Transverse colon (tissue), 4 donors: Measurements from ENCODE around the gene C1orf122. TPM values are rescaled to one million over a fixed set of nuclear protein-coding genes. Genes with fewer than 3 reads are reported as not detected.

Experiments
- DNase-seq: peaks from one replicate; pipeline ENCODE4 v3.0.0-alpha.2; 2019
- H3K27ac ChIP-seq, 4 donors: fragments of 200-600 bp; sonication (generic); 2 replicates each; pipeline ENCODE4 v1.5.1; 2016 to 2018; ENCODE audit warnings: inconsistent platforms in 4 of 4
- H3K27me3 ChIP-seq: fragments of 200-600 bp; sonication (generic); 2 replicates; pipeline ENCODE4 v1.5.1; 2017; ENCODE audit warnings: inconsistent platforms
- H3K36me3 ChIP-seq, 4 donors: fragments of 200-600 bp; sonication (generic); 2 replicates each; pipeline ENCODE4 v1.5.1; 2017 to 2019; ENCODE audit warnings: inconsistent platforms in 4 of 4
- H3K4me1 ChIP-seq, 4 donors: fragments of 200-600 bp; sonication (generic); 2 replicates each; pipeline ENCODE4 v1.5.1; 2017 to 2020; ENCODE audit warnings: inconsistent platforms in 4 of 4
- H3K4me3 ChIP-seq, 4 donors: fragments of 200-600 bp; sonication (generic); 1 replicate in 1 of 4; 2 replicates in 3 of 4; pipeline versions ENCODE4 v1.5.1 to v1.6.1; 2017 to 2019; ENCODE audit warnings: inconsistent platforms in 4 of 4
- H3K9me3 ChIP-seq, 2 donors: fragments of 200-600 bp; sonication (generic); 2 replicates each; pipeline ENCODE4 v1.5.1; 2017 to 2019; ENCODE audit warnings: inconsistent platforms in 2 of 2
- EP300 ChIP-seq: sonication (generic); formaldehyde crosslinking; IDR thresholded peaks from one replicate; pipeline ENCODE4 v1.6.1; 2017; ENCODE audit warnings: antibody characterized with exemption, low read depth
- POLR2A ChIP-seq: fragments of 450-650 bp; IDR thresholded peaks from one replicate; pipeline ENCODE4 v1.6.1; 2016; ENCODE audit warnings: antibody characterized with exemption, mild to moderate bottlenecking, moderate library complexity
- POLR2AphosphoS5 ChIP-seq, 3 donors: sonication (generic); formaldehyde crosslinking; IDR thresholded peaks; one replicate each; pipeline ENCODE4 v1.6.1; 2016; ENCODE audit warnings: antibody characterized with exemption in 3 of 3
- WGBS, 2 donors: methylation state at CpG; one replicate each; pipeline ENCODE4 v1.1.5; 2018; ENCODE audit warnings: low coverage in 1 of 2; 5-methylcytosine and 5-hydroxymethylcytosine counted together
- in situ Hi-C, 4 donors: fragments of 200-750 bp; cut with MboI; loops; one replicate each; pipeline versions ENCODE4 v1.15.0 to v1.15.1; 2017; ENCODE audit warnings: low sequenced_read_pairs in 3 of 4, low pct_ligation_motif_present in 1 of 4, low pct_unique_long_range_greater_than_20kb in 1 of 4
- intact Hi-C: fragments of 100-400 bp; cut with DNase I; formaldehyde crosslinking; loops from one replicate; pipeline ENCODE4 v1.15.1; 2023; ENCODE audit warnings: low total_unique reads
- total RNA-seq, 4 donors: library from RNA; depleted of rRNA; stranded (reverse); fragments of >200 nt; gene quantifications; one replicate each; pipeline ENCODE4 v1.1.0, GENCODE V29; 2016
- TF ChIP-seq, protein P1 (sequence below), 5 experiments: fragments of 200-600 bp in 3 of 5; fragments of 450-650 bp in 2 of 5; sonication (generic) in 3 of 5; IDR thresholded peaks; 1 replicate in 2 of 5; 2 replicates in 3 of 5; pipeline ENCODE4 v1.5.1; 2016 to 2017; ENCODE audit warnings: antibody characterized with exemption in 5 of 5, inconsistent platforms in 3 of 5, mild to moderate bottlenecking in 2 of 5, moderate library complexity in 1 of 5

Gene C1orf122
- total RNA-seq, 4 donors from 2014 or later: 48.9 to 71.6 (median 55.2) TPM

DNA sequence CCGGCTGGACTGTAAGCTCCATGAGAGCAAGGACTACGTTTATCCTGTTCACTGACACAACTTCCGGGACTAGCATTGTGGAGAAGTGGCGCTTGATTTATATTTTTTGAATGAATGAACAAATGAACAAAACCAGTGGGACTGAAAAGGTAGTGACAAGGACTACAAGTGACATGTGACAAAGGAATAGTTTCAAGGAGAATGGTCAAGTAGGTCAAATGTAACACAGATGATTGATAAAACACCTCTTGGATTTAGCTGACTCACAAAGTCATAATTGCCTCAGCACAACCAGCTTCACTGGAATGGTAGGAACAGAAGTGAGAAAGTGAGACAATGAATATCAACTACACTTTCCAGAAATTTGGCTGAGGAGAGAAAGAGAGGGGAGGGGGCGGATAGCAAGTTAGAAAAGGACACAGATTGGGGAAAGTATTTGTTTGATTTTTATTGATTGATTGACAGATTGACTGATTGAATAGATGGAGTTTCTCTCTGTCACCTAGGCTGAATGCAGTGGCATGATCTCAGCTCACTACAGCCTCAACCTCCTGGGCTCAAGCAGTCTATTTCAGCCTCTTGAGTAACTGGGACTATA, 37.6 kb downstream of the C1orf122 start:
- peaks cover 3 to 35% (median 16%) of the 10 kb centered on the region in 4 donors for H3K4me1 ChIP-seq
- intact Hi-C loops: no loop called here

DNA sequence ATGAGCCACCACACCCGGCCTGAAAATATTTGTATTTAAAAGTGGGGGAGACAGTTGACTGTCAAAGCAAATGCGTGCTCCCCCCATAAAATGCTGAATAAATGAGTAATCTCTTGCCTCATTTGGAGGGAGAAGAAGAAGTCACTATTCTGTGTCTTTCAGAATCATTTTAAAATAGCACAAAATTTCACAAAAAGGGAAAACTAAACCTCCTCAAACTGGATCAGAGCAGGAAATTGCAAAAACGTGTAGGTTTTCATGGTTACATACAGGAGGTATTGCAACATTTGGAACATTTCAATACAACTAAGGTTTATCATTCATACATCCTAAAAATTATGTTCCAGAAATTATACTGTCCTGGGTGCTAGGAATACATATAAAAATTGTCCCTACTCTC, 38.2 kb downstream of the C1orf122 start:
- H3K9me3 ChIP-seq: no peaks in the 10 kb centered on the region
- no peak for DNase-seq
- in situ Hi-C loops (no loop called here), intact Hi-C loops (no loop called here)
- H3K27ac ChIP-seq: peak overlapping the region in 1 of 4 donors; percentile 73
- peaks cover 0 to 1% (median 0%) of the 10 kb centered on the region in 4 donors for H3K36me3 ChIP-seq
- peaks cover 3 to 41% (median 16%) of the 10 kb centered on the region in 4 donors for H3K4me1 ChIP-seq
- H3K27me3 ChIP-seq: no peaks in the 10 kb centered on the region
- 60 to 81% methylated on average over 3 of the region's 3 CpGs for WGBS, 2 donors
- no peak for TF ChIP-seq EP300
- TF ChIP-seq, protein P1, sequence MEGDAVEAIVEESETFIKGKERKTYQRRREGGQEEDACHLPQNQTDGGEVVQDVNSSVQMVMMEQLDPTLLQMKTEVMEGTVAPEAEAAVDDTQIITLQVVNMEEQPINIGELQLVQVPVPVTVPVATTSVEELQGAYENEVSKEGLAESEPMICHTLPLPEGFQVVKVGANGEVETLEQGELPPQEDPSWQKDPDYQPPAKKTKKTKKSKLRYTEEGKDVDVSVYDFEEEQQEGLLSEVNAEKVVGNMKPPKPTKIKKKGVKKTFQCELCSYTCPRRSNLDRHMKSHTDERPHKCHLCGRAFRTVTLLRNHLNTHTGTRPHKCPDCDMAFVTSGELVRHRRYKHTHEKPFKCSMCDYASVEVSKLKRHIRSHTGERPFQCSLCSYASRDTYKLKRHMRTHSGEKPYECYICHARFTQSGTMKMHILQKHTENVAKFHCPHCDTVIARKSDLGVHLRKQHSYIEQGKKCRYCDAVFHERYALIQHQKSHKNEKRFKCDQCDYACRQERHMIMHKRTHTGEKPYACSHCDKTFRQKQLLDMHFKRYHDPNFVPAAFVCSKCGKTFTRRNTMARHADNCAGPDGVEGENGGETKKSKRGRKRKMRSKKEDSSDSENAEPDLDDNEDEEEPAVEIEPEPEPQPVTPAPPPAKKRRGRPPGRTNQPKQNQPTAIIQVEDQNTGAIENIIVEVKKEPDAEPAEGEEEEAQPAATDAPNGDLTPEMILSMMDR (IDR thresholded peaks at IDR 0.05): no peak
- no peak for TF ChIP-seq POLR2AphosphoS5 (IDR thresholded peaks at IDR 0.05)
- TF ChIP-seq POLR2A: no peak
- no peak overlapping the region for H3K4me3 ChIP-seq

More for the DNA sequence above, 37.6 kb downstream of the C1orf122 start:
- Histone ChIP-seq H3K27me3 (no peaks in the 10 kb centered on the region), H3K36me3 (peaks cover 0 to 3% (median under 1%) of the 10 kb centered on the region in 4 donors), H3K27ac (peak overlapping the region in 1 of 4 donors; percentile 73), H3K9me3 (no peaks in the 10 kb centered on the region), H3K4me3 (no peak overlapping the region)
- no peak for DNase-seq
- TF ChIP-seq POLR2A: no peak
- TF ChIP-seq, protein P1 (IDR thresholded peaks at IDR 0.05): no peak
- no peak for TF ChIP-seq EP300
- TF ChIP-seq POLR2AphosphoS5 (IDR thresholded peaks at IDR 0.05): no peak
- in situ Hi-C loops: no loop called here
- 70 to 81% methylated on average over 4 to 5 of the region's 5 CpGs for WGBS, 2 donors

DNA sequence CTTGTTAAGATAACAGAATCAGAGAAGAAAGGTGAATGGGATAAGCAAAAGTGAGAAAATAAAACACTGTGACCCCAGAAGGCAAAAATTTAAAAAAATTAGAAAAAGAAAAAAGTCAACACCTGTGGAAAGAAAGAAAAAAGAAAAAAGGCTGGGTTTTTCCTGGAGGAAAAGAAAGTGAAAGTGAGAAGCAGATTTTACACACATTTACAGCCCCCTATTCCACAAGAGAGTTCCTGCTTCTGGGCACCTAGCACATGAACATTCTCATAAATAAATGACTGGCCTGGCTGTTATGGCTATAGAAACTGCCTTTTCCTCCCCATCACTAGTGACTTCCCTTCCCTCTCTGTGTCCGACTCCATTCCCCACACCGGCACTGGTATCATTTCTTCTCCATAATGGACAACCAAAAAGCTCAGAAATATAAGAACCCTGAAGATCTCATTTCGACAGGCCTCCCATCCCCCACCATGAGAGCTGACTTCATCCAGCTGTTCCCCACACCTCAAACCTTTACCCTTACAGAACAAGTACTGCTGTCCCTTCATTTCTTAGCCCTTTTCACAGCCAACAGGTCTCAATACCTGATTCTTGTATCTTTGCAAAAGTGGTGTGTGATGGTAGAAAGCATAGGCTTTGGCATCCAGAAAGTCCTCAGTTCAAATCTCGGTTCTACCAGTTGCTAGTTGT, 39.2 kb downstream of the C1orf122 start:
- peak overlapping the region; percentile 57 to 73 (median 60) for H3K27ac ChIP-seq
- 22 to 55% methylated on average over 4 of the region's 4 CpGs for WGBS, 2 donors
- no peak for DNase-seq

DNA sequence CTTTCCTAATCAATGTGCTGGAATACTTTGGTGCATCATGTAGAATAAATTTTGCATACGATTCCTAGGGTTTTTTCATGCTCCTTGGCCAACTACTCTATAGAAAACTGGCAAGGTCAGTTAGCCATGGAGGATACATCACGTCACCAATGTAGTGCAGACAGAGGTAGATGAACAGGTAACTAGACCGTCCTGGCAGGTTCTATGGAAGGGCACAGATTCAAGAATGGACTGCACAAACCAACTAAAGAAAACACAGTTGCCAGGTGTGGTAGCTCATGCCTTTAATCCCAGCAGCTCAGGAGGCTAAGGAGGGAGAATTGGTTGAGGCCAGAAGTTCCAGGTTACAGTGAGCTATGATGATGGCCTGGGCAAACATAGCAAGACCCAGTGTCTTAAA, 41.9 kb downstream of the C1orf122 start:
- 95 to 98% methylated on average over 3 of the region's 3 CpGs for WGBS, 2 donors

More for the DNA sequence above, 39.2 kb downstream of the C1orf122 start:
- H3K36me3 ChIP-seq: no peaks in the 10 kb centered on the region
- intact Hi-C loops (no loop called here), in situ Hi-C loops (no loop called here)
- peaks cover 3 to 51% (median 16%) of the 10 kb centered on the region in 4 donors for H3K4me1 ChIP-seq
- peak overlapping the region in 1 of 4 donors; percentile 14 for H3K4me3 ChIP-seq
- TF ChIP-seq POLR2AphosphoS5 (IDR thresholded peaks at IDR 0.05): no peak
- H3K27me3 ChIP-seq: no peaks in the 10 kb centered on the region
- no peaks in the 10 kb centered on the region for H3K9me3 ChIP-seq

More for the DNA sequence above, 41.9 kb downstream of the C1orf122 start:
- intact Hi-C loops: no loop called here
- peaks cover 3 to 64% (median 16%) of the 10 kb centered on the region in 4 donors for H3K4me1 ChIP-seq
- H3K27ac ChIP-seq: no peak overlapping the region
- in situ Hi-C loops: no loop called here
- H3K4me3 ChIP-seq: no peak overlapping the region
- no peaks in the 10 kb centered on the region for H3K9me3 ChIP-seq
- TF ChIP-seq, protein P1 (IDR thresholded peaks at IDR 0.05): no peak
- no peak for TF ChIP-seq EP300
- no peak for TF ChIP-seq POLR2AphosphoS5 (IDR thresholded peaks at IDR 0.05)
- no peak for TF ChIP-seq POLR2A
- DNase-seq: no peak
- no peaks in the 10 kb centered on the region for H3K27me3 ChIP-seq
- H3K36me3 ChIP-seq: no peaks in the 10 kb centered on the region
